ENCODE results near the gene ERBB4. TPM values are rescaled to one million over a fixed set of nuclear protein-coding genes. Genes with fewer than 3 reads are reported as not detected.

ERBB4 gene
- total and polyA plus RNA-seq, 10 of the 15 experiments (the other 5 are each of a cell fraction or from before 2014, with no cell fraction given): under 0.01 to 0.23 (median 0.01) TPM; not detected in 4

DNA sequence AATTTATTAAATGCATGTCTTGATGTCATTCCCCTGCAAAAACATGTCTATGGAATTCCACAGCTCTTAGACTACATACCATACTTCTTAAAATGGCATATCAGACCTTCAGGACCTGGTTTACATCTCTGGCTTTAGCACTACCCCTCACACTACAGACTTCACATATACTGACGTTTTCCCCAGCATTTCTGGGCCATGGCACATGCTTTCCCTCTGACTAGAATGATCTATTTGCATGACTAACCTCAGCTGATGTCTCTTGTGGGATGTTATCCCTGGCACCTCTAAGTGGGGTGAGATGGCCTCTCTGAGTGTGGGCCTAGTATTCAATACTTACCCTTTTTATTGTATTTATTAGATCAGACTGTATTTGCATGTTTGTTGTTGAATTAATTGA is 381.6 kb downstream of the ERBB4 start:
- 4% methylated on average over 1 of the region's 1 CpG for WGBS (ENCODE audit: insufficient coverage, insufficient replicate concordance, low lambda C conversion rate, missing lambda C conversion rate)
- intact Hi-C loops (cut with micrococcal nuclease; ENCODE audit: unreplicated experiment) (no loop called here), in situ Hi-C loops (cut with MboI) (no loop called here)

More for the DNA sequence above, 381.6 kb downstream of the ERBB4 start:
- Histone ChIP-seq H3K27ac (ENCODE audit: control insufficient read depth, insufficient read depth) (no peak overlapping the region), H2AFZ (ENCODE audit: control insufficient read depth, low read depth, low read length) (no peak overlapping the region), H3K36me3 (ENCODE audit: control insufficient read depth in 2 of 2, insufficient read depth in 2 of 2, low read length in 1 of 2) (no peaks in the 10 kb centered on the region), H3K79me2 (ENCODE audit: control insufficient read depth, insufficient read depth, low read length) (no peaks in the 10 kb centered on the region), H3K9ac (ENCODE audit: control insufficient read depth, insufficient read depth, low read length) (no peak overlapping the region), H4K20me1 (ENCODE audit: control insufficient read depth, insufficient read depth) (no peaks in the 10 kb centered on the region), H3K4me2 (ENCODE audit: control insufficient read depth, insufficient read depth) (no peak overlapping the region), H3K9me3 (replicated peaks; ENCODE audit: control insufficient read depth, insufficient read depth, low read length) (no peaks in the 10 kb centered on the region), H3K4me3 (no peak overlapping the region), H3K27me3 (replicated peaks in 1 of 2; ENCODE audit: control insufficient read depth in 2 of 2, insufficient read depth in 2 of 2, low read length in 1 of 2) (no peaks in the 10 kb centered on the region), H3K4me1 (ENCODE audit: control insufficient read depth, insufficient read depth, low read length) (no peaks in the 10 kb centered on the region)
- DNase-seq (ENCODE audit: low read depth, low spot score): no peak
- no peak for TF ChIP-seq TCF7 (IDR thresholded peaks at IDR 0.05; ENCODE audit: borderline replicate concordance)
- TF ChIP-seq ESRRA (IDR thresholded peaks at IDR 0.05; ENCODE audit: low read length): no peak
- TF ChIP-seq SRF (IDR thresholded peaks at IDR 0.05; ENCODE audit: low read depth in 2 of 2, low read length in 2 of 2): no peak
- TF ChIP-seq, protein P1, sequence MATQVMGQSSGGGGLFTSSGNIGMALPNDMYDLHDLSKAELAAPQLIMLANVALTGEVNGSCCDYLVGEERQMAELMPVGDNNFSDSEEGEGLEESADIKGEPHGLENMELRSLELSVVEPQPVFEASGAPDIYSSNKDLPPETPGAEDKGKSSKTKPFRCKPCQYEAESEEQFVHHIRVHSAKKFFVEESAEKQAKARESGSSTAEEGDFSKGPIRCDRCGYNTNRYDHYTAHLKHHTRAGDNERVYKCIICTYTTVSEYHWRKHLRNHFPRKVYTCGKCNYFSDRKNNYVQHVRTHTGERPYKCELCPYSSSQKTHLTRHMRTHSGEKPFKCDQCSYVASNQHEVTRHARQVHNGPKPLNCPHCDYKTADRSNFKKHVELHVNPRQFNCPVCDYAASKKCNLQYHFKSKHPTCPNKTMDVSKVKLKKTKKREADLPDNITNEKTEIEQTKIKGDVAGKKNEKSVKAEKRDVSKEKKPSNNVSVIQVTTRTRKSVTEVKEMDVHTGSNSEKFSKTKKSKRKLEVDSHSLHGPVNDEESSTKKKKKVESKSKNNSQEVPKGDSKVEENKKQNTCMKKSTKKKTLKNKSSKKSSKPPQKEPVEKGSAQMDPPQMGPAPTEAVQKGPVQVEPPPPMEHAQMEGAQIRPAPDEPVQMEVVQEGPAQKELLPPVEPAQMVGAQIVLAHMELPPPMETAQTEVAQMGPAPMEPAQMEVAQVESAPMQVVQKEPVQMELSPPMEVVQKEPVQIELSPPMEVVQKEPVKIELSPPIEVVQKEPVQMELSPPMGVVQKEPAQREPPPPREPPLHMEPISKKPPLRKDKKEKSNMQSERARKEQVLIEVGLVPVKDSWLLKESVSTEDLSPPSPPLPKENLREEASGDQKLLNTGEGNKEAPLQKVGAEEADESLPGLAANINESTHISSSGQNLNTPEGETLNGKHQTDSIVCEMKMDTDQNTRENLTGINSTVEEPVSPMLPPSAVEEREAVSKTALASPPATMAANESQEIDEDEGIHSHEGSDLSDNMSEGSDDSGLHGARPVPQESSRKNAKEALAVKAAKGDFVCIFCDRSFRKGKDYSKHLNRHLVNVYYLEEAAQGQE (IDR thresholded peaks at IDR 0.05; ENCODE audit: low read depth, low read length): no peak
- TF ChIP-seq PAX8 (IDR thresholded peaks at IDR 0.05): no peak
- TF ChIP-seq, protein P2, sequence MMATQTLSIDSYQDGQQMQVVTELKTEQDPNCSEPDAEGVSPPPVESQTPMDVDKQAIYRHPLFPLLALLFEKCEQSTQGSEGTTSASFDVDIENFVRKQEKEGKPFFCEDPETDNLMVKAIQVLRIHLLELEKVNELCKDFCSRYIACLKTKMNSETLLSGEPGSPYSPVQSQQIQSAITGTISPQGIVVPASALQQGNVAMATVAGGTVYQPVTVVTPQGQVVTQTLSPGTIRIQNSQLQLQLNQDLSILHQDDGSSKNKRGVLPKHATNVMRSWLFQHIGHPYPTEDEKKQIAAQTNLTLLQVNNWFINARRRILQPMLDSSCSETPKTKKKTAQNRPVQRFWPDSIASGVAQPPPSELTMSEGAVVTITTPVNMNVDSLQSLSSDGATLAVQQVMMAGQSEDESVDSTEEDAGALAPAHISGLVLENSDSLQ (IDR thresholded peaks at IDR 0.05): no peak
- no peak for TF ChIP-seq SMAD5 (IDR thresholded peaks at IDR 0.05; ENCODE audit: low read depth)
- TF ChIP-seq YY1 (IDR thresholded peaks at IDR 0.05; ENCODE audit: low read depth, low read length): no peak
- TF ChIP-seq CREM (IDR thresholded peaks at IDR 0.05; ENCODE audit: low read depth): no peak
- TF ChIP-seq HDAC2 (IDR thresholded peaks at IDR 0.05): no peak
- TF ChIP-seq GATAD2B (conservative IDR thresholded peaks at IDR 0.05; ENCODE audit: low read depth): no peak
- TF ChIP-seq NFXL1 (IDR thresholded peaks at IDR 0.05; ENCODE audit: borderline replicate concordance): no peak
- TF ChIP-seq, protein P3, sequence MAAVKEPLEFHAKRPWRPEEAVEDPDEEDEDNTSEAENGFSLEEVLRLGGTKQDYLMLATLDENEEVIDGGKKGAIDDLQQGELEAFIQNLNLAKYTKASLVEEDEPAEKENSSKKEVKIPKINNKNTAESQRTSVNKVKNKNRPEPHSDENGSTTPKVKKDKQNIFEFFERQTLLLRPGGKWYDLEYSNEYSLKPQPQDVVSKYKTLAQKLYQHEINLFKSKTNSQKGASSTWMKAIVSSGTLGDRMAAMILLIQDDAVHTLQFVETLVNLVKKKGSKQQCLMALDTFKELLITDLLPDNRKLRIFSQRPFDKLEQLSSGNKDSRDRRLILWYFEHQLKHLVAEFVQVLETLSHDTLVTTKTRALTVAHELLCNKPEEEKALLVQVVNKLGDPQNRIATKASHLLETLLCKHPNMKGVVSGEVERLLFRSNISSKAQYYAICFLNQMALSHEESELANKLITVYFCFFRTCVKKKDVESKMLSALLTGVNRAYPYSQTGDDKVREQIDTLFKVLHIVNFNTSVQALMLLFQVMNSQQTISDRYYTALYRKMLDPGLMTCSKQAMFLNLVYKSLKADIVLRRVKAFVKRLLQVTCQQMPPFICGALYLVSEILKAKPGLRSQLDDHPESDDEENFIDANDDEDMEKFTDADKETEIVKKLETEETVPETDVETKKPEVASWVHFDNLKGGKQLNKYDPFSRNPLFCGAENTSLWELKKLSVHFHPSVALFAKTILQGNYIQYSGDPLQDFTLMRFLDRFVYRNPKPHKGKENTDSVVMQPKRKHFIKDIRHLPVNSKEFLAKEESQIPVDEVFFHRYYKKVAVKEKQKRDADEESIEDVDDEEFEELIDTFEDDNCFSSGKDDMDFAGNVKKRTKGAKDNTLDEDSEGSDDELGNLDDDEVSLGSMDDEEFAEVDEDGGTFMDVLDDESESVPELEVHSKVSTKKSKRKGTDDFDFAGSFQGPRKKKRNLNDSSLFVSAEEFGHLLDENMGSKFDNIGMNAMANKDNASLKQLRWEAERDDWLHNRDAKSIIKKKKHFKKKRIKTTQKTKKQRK (IDR thresholded peaks at IDR 0.05; ENCODE audit: low read depth, low read length): no peak
- TF ChIP-seq CHD2 (IDR thresholded peaks at IDR 0.05; ENCODE audit: borderline replicate concordance, low read depth, low read length): no peak
- no peak for TF ChIP-seq NR2F1 (conservative IDR thresholded peaks at IDR 0.05)
- TF ChIP-seq RAD51 (IDR thresholded peaks at IDR 0.05): no peak
- no peak for TF ChIP-seq RELA (IDR thresholded peaks at IDR 0.05; ENCODE audit: borderline replicate concordance, partially characterized antibody)
- TF ChIP-seq WRNIP1 (IDR thresholded peaks at IDR 0.05; ENCODE audit: borderline replicate concordance, low read depth, low read length): no peak
- FAIRE-seq: no peak
- RAD21 ChIA-PET (ENCODE audit: unreplicated experiment): no interaction called here
- POLR2A ChIA-PET: no interaction called here
- CTCF ChIA-PET: no interaction called here
- SMC1A ChIA-PET (ENCODE audit: uncharacterized antibody, unreplicated experiment): no interaction called here
- BruUV-seq (replicated peaks): no TSS peak
- no peak for ATAC-seq
